ENCODE data around the gene MTHFD2.

Gene MTHFD2

DNA sequence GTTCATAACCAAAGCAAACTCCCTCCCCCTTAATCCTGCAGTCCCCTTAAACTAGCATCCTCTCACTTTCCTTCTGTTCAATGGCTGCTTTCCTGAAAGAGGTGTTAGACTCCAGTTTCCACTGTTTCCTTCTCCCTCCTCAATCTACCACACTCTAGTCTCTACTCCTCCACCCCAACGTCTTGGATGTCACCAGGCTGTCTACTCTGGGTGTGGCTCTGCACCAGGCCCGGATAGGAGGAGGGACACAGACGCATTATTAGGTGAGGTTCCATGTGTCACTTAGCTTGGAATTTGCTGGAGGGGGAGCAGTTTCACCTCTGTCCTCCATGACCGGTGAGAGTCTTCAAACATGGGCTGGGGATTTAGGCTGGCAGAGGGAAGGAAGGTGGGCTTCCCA is 61.3 kb downstream of the MTHFD2 start:
- Histone ChIP-seq H3K27me3 (ENCODE audit: control insufficient read depth, insufficient read depth, low read length) (no peaks in the 10 kb centered on the region), H3K4me1 (ENCODE audit: control insufficient read depth, insufficient read depth, low read length) (no peaks in the 10 kb centered on the region), H3K9ac (ENCODE audit: low read length) (no peak overlapping the region)

DNA sequence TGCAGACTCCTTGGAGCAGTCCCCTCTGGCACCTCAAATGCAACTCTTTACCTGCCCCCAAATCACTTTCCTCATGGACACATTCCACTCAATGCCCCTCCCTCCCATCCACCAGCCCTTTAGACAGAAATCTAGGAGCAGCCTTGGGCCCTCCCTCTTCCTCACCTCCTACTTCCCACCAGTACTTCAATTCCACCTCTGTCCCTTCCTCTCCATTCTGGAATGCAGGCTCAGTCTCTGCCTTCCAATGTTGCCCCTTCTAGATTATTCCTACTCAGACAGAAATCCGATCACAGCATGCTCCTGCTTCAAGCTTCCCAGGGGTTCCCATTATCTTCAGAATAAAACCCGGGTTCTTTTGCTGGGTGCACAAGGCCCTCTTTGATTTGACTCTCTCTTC is 62.1 kb downstream of the MTHFD2 start:
- Histone ChIP-seq H3K9ac (ENCODE audit: low read length) (no peak overlapping the region), H3K4me3 (ENCODE audit: low read length) (no peak overlapping the region), H3K4me1 (ENCODE audit: control insufficient read depth, insufficient read depth, low read length) (no peaks in the 10 kb centered on the region), H3K27ac (ENCODE audit: low read depth, low read length) (no peak overlapping the region), H3K27me3 (ENCODE audit: control insufficient read depth, insufficient read depth, low read length) (no peaks in the 10 kb centered on the region), H3K36me3 (ENCODE audit: control insufficient read depth, insufficient read depth, low read length) (no peaks in the 10 kb centered on the region)

More for the DNA sequence above, 61.3 kb downstream of the MTHFD2 start:
- no peak overlapping the region for H3K4me3 ChIP-seq (ENCODE audit: low read length)
- H3K27ac ChIP-seq (ENCODE audit: low read depth, low read length) = no peak overlapping the region
- no peaks in the 10 kb centered on the region for H3K36me3 ChIP-seq (ENCODE audit: control insufficient read depth, insufficient read depth, low read length)

DNA sequence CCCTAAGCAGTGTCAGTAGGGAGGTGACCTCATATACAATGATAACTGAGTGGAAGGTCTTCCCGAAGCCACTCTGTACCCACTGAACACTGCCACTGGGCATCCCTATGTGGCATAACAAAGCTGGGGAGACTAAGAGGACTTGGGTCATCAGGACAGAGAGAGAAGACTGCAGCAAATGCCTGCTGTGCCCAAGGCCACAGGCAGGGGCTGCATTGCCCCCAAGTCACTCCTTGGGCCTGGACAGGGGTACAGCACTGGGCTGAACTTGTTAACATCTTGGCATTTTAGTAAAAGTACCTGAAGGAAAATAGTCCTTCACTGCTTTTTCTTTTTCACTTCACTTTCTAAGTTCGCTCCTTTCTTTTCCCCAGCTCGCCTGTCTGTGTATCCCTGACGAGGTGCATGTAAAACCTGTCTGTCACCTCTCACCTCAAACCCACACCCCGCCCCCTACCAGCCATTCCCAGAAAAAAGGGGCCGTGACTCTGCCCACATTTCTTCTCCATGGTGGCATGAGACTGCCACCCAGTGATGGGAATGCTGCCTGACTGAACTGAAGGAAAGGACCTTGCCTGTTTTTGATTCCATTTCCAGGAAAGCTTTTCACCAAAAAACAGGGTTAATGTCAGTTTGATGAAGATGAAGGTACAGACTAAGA is 62.9 kb downstream of the MTHFD2 start:
- no peak overlapping the region for H3K9ac ChIP-seq (ENCODE audit: low read length)
- H3K36me3 ChIP-seq (ENCODE audit: control insufficient read depth, insufficient read depth, low read length) = no peaks in the 10 kb centered on the region

DNA sequence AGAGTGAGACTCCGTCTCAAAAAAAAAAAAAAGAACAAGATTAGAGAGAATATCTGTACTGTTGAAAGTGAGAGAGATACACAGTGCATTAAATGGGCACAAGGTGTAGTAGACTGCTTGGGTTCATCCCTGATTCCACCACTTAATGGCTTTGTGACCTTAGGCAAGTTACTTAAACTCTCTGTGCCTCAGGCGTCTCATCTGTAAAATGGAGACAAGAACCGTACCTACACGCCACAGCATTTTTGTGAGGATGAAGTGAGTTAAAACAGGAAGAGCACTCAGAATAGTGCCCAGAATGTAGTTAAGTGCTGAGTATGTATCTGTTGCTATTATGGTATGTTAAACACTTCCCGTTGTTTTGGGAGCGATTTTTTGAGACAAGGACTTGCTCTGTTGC is 64.3 kb downstream of the MTHFD2 start:
- Histone ChIP-seq H3K4me1 (ENCODE audit: control insufficient read depth, insufficient read depth, low read length) (no peaks in the 10 kb centered on the region), H3K4me3 (ENCODE audit: low read length) (no peak overlapping the region), H3K36me3 (ENCODE audit: control insufficient read depth, insufficient read depth, low read length) (no peaks in the 10 kb centered on the region), H3K27ac (ENCODE audit: low read depth, low read length) (no peak overlapping the region), H3K9ac (ENCODE audit: low read length) (no peak overlapping the region), H3K27me3 (ENCODE audit: control insufficient read depth, insufficient read depth, low read length) (no peaks in the 10 kb centered on the region)

More for the DNA sequence above, 62.9 kb downstream of the MTHFD2 start:
- no peaks in the 10 kb centered on the region for H3K27me3 ChIP-seq (ENCODE audit: control insufficient read depth, insufficient read depth, low read length)
- no peak overlapping the region for H3K4me3 ChIP-seq (ENCODE audit: low read length)
- H3K27ac ChIP-seq (ENCODE audit: low read depth, low read length) = no peak overlapping the region
- no peaks in the 10 kb centered on the region for H3K4me1 ChIP-seq (ENCODE audit: control insufficient read depth, insufficient read depth, low read length)

DNA sequence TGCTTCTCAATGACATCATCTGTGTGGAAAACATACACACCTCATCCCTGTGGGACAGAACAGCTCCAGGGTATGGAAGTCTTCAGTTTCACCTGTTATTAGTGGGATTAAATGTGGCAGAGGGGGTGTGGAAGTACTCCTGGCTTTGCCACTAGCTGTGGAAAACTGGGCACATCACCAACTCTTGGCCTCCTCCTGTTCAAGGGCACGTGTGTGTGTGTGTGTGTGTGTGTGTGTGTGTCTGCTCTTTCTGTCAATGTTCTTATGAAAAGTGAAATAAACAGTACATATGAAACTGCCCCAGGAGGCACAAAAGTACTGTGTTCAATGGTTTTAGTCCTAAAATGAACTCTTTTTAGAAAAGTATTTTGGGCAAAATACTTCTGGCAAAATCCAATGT is 65.9 kb downstream of the MTHFD2 start:
- Histone ChIP-seq H3K27ac (ENCODE audit: low read depth, low read length) (no peak overlapping the region), H3K4me3 (ENCODE audit: low read length) (no peak overlapping the region), H3K36me3 (ENCODE audit: control insufficient read depth, insufficient read depth, low read length) (no peaks in the 10 kb centered on the region), H3K27me3 (ENCODE audit: control insufficient read depth, insufficient read depth, low read length) (no peaks in the 10 kb centered on the region), H3K4me1 (ENCODE audit: control insufficient read depth, insufficient read depth, low read length) (no peaks in the 10 kb centered on the region), H3K9ac (ENCODE audit: low read length) (no peak overlapping the region)

DNA sequence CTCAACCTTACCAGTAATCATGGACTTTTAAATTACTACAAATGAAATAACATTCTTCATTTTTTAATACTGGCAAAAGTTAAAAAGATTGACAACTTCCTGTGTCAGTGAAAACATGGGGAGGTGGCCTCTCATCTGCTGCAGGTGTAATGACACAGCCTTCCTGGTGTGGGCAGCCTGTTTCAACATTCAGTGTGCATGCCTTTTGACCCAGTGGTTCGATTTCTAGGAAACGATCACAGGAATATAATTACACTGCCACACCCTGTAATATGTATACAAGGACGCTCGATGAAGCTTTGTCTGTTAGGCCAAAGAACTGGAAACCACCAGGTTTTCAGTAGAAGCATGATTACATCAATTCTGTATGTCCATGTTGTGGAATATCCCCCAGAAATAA is 68.7 kb downstream of the MTHFD2 start:
- H3K27me3 ChIP-seq (ENCODE audit: control insufficient read depth, insufficient read depth, low read length) = no peaks in the 10 kb centered on the region
- H3K4me1 ChIP-seq (ENCODE audit: control insufficient read depth, insufficient read depth, low read length) = no peaks in the 10 kb centered on the region
- H3K9ac ChIP-seq (ENCODE audit: low read length) = no peak overlapping the region
- no peak overlapping the region for H3K4me3 ChIP-seq (ENCODE audit: low read length)
- H3K36me3 ChIP-seq (ENCODE audit: control insufficient read depth, insufficient read depth, low read length) = no peaks in the 10 kb centered on the region
- H3K27ac ChIP-seq (ENCODE audit: low read depth, low read length) = no peak overlapping the region
